ENCODE measurements around the gene GRXCR1. TPM values are rescaled to one million over a fixed set of nuclear protein-coding genes. Genes with fewer than 3 reads are reported as not detected.

Gene GRXCR1
- polyA plus RNA-seq, 1 donor (not counting 4 experiments of a cell fraction or from before 2014, with no cell fraction given): not detected

- no peaks in the 10 kb centered on the region for H3K9me3 ChIP-seq (ENCODE audit: control insufficient read depth, low read depth, low read length)
- no peak overlapping the region for H3K4me3 ChIP-seq (ENCODE audit: control insufficient read depth in 2 of 3, extremely low read depth in 1 of 3, insufficient read depth in 2 of 3, low read depth in 1 of 3, low read length in 3 of 3)
- no peaks in the 10 kb centered on the region for H3K4me1 ChIP-seq (ENCODE audit: control insufficient read depth, extremely low read depth, insufficient read depth, low read length)
- H2AFZ ChIP-seq (ENCODE audit: control insufficient read depth, low read length): no peak overlapping the region
- no peak for TF ChIP-seq EZH2 (IDR thresholded peaks at IDR 0.05; ENCODE audit: low read length)
- no peak for TF ChIP-seq CTCF (optimal IDR thresholded peaks at IDR 0.05 in 1 of 3, IDR thresholded peaks at IDR 0.05 in 1 of 3, conservative IDR thresholded peaks at IDR 0.05 in 1 of 3; ENCODE audit: extremely low read depth in 1 of 3, insufficient read depth in 2 of 3, low read length in 3 of 3)
- no peak overlapping the region for H3K4me2 ChIP-seq (ENCODE audit: control insufficient read depth, extremely low read depth, insufficient read depth, low read depth, low read length)
- H3K9me1 ChIP-seq (ENCODE audit: control insufficient read depth, extremely low read depth, insufficient read depth, low read length): no peaks in the 10 kb centered on the region
- no peaks in the 10 kb centered on the region for H4K20me1 ChIP-seq (ENCODE audit: control insufficient read depth, extremely low read depth, insufficient read depth, low read length)
- H3K27ac ChIP-seq (ENCODE audit: control insufficient read depth, insufficient read depth, low read length): no peak overlapping the region
- H3K79me2 ChIP-seq (ENCODE audit: control insufficient read depth, insufficient read depth, low read length): no peaks in the 10 kb centered on the region
- dilution Hi-C loops (cut with MboI; ENCODE audit: extremely low pct_ligation_motif_present, low sequenced_read_pairs): no loop called here
- H3K36me3 ChIP-seq (ENCODE audit: control insufficient read depth in 2 of 2, extremely low read depth in 1 of 2, insufficient read depth in 2 of 2, low read length in 2 of 2): no peaks in the 10 kb centered on the region
- FAIRE-seq (no peak), DNase-seq (ENCODE audit: low read depth, low spot score) (no peak)
- no peak overlapping the region for H3K9ac ChIP-seq (ENCODE audit: control insufficient read depth, extremely low read depth, insufficient read depth, low read length)
- no peaks in the 10 kb centered on the region for H3K27me3 ChIP-seq (ENCODE audit: control insufficient read depth, extremely low read depth, insufficient read depth, low read length)
Measured at GRCh38 chr4:42878863-42879262, 13.7 kb upstream of the GRXCR1 start.

- FAIRE-seq (no peak), DNase-seq (ENCODE audit: low read depth, low spot score) (no peak)
- Histone ChIP-seq H3K4me3 (ENCODE audit: control insufficient read depth in 2 of 3, extremely low read depth in 1 of 3, insufficient read depth in 2 of 3, low read depth in 1 of 3, low read length in 3 of 3) (no peak overlapping the region), H3K9ac (ENCODE audit: control insufficient read depth, extremely low read depth, insufficient read depth, low read length) (no peak overlapping the region), H3K36me3 (ENCODE audit: control insufficient read depth in 2 of 2, extremely low read depth in 1 of 2, insufficient read depth in 2 of 2, low read length in 2 of 2) (no peaks in the 10 kb centered on the region), H3K4me1 (ENCODE audit: control insufficient read depth, extremely low read depth, insufficient read depth, low read length) (no peaks in the 10 kb centered on the region), H3K79me2 (ENCODE audit: control insufficient read depth, insufficient read depth, low read length) (no peaks in the 10 kb centered on the region), H4K20me1 (ENCODE audit: control insufficient read depth, extremely low read depth, insufficient read depth, low read length) (no peaks in the 10 kb centered on the region), H3K27me3 (ENCODE audit: control insufficient read depth, extremely low read depth, insufficient read depth, low read length) (no peaks in the 10 kb centered on the region), H3K9me1 (ENCODE audit: control insufficient read depth, extremely low read depth, insufficient read depth, low read length) (no peaks in the 10 kb centered on the region), H2AFZ (ENCODE audit: control insufficient read depth, low read length) (no peak overlapping the region), H3K4me2 (ENCODE audit: control insufficient read depth, extremely low read depth, insufficient read depth, low read depth, low read length) (no peak overlapping the region), H3K9me3 (ENCODE audit: control insufficient read depth, low read depth, low read length) (no peaks in the 10 kb centered on the region), H3K27ac (ENCODE audit: control insufficient read depth, insufficient read depth, low read length) (no peak overlapping the region)
- dilution Hi-C loops (cut with MboI; ENCODE audit: extremely low pct_ligation_motif_present, low sequenced_read_pairs): no loop called here
- no peak for TF ChIP-seq CTCF (optimal IDR thresholded peaks at IDR 0.05 in 1 of 3, IDR thresholded peaks at IDR 0.05 in 1 of 3, conservative IDR thresholded peaks at IDR 0.05 in 1 of 3; ENCODE audit: extremely low read depth in 1 of 3, insufficient read depth in 2 of 3, low read length in 3 of 3)
- TF ChIP-seq EZH2 (IDR thresholded peaks at IDR 0.05; ENCODE audit: low read length): no peak
Measured at GRCh38 chr4:42881253-42881652, 11.3 kb upstream of the GRXCR1 start.

All from keratinocyte (primary cell).